GM23338 (cell line): ENCODE results near the gene SLC51B.

Experiments
- CREB1 ChIP-seq: fragments of 250-450 bp; sonication (Bioruptor Pico); IDR thresholded peaks from 2 replicates; pipeline ENCODE4 v1.5.0; 2020; ENCODE audit warnings: low read depth, mild to moderate bottlenecking, moderate library complexity
- EZH2 ChIP-seq: fragments of 200-600 bp; sonication (generic); IDR thresholded peaks from one replicate; pipeline ENCODE4 v1.8.0; 2017; ENCODE audit warnings: antibody characterized with exemption, mild to moderate bottlenecking, low read depth; ENCODE audit not compliant: unreplicated experiment
- EZH2phosphoT487 ChIP-seq: fragments of 200-600 bp; sonication (generic); IDR thresholded peaks from one replicate; pipeline ENCODE4 v1.8.1; 2018; ENCODE audit warnings: antibody characterized with exemption; ENCODE audit not compliant: unreplicated experiment
- POLR2AphosphoS5 ChIP-seq: IDR thresholded peaks from 2 replicates; pipeline ENCODE4 v1.6.1; 2016; ENCODE audit warnings: antibody characterized with exemption, low read depth
- ZNF114 ChIP-seq: fragments of 250-450 bp; sonication (Bioruptor Pico); IDR thresholded peaks from 2 replicates; pipeline ENCODE4 v1.5.0; 2020; ENCODE audit warnings: mild to moderate bottlenecking, moderate library complexity
- TF ChIP-seq, protein P1 (sequence below), 2 experiments: fragments of 200-600 bp in 1 of 2; sonication (generic) in 1 of 2; conservative IDR thresholded peaks; 2 replicates each; pipeline versions ENCODE4 v1.5.1 to v1.6.1; 2016 to 2017; ENCODE audit warnings: antibody characterized with exemption in 2 of 2, low read depth in 2 of 2, mild to moderate bottlenecking in 2 of 2, moderate library complexity in 1 of 2

DNA sequence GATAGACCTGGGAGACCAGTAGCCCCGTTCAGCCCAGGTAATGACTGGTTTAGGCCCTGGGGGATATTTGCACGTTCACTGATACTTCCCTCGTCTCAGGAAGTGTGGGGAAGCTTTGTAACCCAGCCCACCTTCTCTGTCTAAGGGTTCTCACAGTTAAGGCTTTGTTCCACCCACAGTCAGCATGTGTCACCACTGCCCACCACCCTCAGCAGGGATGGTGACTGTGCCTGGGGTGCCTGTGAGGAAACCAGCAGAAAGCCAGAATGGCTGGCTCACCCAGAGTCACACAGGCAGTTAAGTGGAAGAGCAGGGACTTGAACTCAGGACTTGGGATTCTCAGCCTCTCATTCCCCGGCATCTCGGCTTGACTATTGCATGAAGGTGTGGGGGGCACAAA lies 36.6 kb downstream of the SLC51B start:
- TF ChIP-seq, protein P1, sequence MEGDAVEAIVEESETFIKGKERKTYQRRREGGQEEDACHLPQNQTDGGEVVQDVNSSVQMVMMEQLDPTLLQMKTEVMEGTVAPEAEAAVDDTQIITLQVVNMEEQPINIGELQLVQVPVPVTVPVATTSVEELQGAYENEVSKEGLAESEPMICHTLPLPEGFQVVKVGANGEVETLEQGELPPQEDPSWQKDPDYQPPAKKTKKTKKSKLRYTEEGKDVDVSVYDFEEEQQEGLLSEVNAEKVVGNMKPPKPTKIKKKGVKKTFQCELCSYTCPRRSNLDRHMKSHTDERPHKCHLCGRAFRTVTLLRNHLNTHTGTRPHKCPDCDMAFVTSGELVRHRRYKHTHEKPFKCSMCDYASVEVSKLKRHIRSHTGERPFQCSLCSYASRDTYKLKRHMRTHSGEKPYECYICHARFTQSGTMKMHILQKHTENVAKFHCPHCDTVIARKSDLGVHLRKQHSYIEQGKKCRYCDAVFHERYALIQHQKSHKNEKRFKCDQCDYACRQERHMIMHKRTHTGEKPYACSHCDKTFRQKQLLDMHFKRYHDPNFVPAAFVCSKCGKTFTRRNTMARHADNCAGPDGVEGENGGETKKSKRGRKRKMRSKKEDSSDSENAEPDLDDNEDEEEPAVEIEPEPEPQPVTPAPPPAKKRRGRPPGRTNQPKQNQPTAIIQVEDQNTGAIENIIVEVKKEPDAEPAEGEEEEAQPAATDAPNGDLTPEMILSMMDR (conservative IDR thresholded peaks at IDR 0.05; ENCODE audit: low read depth in 2 of 2): no peak
- TF ChIP-seq EZH2 (no peak), ZNF114 (CRISPR knock-in tag) (no peak), POLR2AphosphoS5 (no peak), CREB1 (CRISPR knock-in tag) (no peak), EZH2phosphoT487 (no peak)
